ENCODE results near the gene CHST1.

CHST1 gene

DNA sequence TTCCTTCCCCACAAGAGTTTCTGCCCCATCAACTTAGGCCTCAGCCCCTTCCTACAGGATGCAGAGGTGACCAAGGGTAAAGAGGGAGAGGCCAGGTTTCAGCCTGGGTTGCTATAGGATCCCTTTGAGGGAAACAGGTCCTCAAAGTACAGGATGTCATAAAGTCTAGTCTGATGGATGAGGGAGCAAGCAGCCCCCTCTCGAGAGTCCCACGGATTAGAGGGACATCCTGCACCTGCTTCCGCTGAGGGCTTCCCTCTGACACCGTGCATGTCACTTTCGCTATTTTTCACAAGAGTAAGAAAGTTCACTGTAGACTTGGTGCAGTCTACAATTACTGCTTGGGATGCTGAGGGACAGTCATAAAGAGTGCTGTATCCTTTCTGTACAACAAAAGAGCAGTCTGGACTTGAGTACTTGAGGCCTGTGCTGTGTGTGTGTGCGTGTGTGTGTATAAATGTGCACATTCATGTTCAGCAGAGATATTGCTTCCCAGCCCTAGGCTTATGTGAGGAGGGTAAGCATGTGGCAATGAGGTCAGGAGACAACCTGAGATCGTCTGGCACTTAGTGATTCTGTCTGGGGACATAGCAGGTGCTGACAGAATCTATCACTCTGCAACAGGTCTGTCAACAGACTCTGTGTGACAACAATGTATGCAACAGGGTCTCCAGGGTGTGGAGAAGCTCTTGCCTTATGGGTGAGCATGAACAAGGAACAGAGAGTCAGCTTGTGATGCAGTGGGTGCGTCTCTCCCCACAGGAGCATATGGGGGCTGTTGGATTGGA, 18.0 kb upstream of the CHST1 start:
- Mint-ChIP-seq H3K4me3 (no peak overlapping the region), H3K9me3 (no peaks in the 10 kb centered on the region), H3K27me3 (peaks cover 14% of the 10 kb centered on the region), H3K4me1 (ENCODE audit: low read depth) (no peaks in the 10 kb centered on the region), H3K36me3 (ENCODE audit: low read depth) (no peaks in the 10 kb centered on the region), H3K27ac (no peak overlapping the region)

DNA sequence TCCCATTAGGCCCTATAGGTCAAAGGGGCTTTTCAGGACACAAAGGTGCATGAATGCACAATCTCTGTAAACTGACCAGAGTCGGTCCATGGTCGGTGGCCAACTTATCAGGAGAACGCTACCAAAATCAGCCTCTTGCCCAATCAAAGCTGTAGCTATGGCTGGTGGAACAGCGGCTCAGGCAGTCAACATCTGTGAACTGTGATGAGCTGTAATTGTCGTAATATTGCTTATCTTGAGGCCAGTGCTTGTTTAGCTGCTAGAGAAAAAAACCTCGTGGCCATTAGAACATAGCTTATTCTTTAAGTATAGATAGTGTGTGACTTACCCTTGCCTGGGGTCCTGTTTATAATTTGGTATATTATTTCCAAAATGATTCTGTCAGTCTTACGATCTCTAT, 14.4 kb upstream of the CHST1 start:
- no peaks in the 10 kb centered on the region for H3K4me1 Mint-ChIP-seq (ENCODE audit: low read depth)
- H3K4me3 Mint-ChIP-seq = no peak overlapping the region
- no peak overlapping the region for H3K27ac Mint-ChIP-seq
- no peaks in the 10 kb centered on the region for H3K9me3 Mint-ChIP-seq
- no peaks in the 10 kb centered on the region for H3K36me3 Mint-ChIP-seq (ENCODE audit: low read depth)
- peaks cover 3% of the 10 kb centered on the region for H3K27me3 Mint-ChIP-seq

DNA sequence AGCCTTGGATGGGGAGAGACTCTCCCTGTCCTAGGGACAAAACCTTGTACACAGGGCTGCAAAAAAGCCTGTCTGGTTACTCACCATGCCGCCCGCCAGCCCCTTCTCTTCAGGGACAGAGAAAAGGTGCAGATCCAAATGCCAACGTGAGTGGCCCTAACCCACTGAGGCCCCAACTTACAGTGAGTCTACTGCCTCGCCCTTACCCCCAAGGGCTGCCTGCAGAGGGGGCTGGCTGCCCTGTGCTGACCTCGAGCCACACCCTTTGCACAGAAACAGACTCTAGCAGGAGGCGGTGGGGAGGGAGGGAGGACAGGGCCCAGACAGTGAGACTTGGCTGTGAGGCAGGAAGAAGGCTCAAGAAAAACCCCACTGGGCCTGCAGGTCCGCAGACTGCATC, 13.6 kb upstream of the CHST1 start:
- Mint-ChIP-seq H3K27me3 (peaks cover 3% of the 10 kb centered on the region), H3K9me3 (no peaks in the 10 kb centered on the region), H3K36me3 (ENCODE audit: low read depth) (no peaks in the 10 kb centered on the region), H3K4me3 (no peak overlapping the region), H3K27ac (no peak overlapping the region), H3K4me1 (ENCODE audit: low read depth) (no peaks in the 10 kb centered on the region)

DNA sequence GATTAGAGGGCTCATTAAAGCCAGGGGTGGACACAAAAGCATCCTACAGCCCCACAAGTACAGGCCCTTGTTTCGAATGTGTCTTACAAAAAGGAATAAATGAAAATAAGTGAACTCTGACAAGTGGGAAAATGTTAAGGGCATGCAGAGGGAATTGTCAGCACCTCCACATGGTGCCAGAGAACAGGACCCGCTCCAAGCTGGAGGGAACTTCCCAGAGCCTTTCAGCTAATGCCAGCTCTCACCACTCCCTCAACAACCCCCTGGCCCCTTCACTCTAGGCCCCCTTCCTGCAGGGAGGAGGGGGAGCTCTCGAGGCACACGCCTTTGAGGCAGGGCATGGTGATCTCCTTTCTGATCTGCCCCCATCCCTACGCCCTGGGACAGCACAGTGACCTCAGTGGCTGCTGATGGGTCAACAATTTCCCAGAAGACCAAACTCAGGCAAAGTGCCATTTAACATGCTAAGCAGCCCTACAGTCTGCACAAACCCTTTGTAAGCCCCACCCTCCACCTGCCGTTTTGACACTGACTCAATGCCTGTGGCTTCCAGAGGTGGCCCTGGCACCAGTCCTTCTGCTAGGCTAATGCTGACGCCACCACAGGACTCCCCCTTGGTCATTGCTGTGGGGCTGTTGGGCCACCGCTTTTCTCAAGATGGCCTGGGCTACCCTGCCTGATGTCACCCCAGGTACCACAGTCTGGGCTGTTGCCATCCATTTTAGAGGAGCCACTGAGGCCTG, 12.5 kb upstream of the CHST1 start:
- Mint-ChIP-seq H3K4me1 (ENCODE audit: low read depth) (no peaks in the 10 kb centered on the region), H3K36me3 (ENCODE audit: low read depth) (no peaks in the 10 kb centered on the region), H3K4me3 (no peak overlapping the region), H3K27me3 (peaks cover 3% of the 10 kb centered on the region), H3K27ac (no peak overlapping the region), H3K9me3 (no peaks in the 10 kb centered on the region)

DNA sequence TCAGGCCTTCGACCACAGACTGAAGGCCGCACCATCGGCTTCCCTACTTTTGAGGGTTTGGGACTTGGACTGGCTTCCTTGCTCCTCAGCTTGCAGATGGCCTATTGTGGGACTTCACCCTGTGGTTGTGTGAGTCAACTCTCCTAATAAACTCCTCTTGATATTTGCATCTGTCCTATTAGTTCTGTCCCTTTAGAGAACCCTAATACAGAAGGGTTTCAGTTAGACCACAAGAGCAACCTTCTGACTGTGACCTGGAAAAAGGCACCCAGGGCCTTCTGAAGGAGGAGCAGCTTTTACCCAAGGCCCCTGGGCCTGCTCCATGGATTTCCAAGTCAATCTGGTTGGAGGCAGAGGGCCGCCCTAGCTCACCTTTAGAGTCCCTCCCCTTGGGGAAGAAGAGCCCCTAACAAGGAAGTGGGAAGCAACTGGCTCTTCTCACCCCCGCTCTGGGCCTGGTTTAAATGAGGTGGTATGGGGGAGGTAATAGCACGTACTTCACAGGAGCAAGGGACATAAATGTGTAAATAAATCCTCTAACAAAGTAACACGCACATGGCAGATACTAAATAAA, 11.2 kb upstream of the CHST1 start:
- no peaks in the 10 kb centered on the region for H3K36me3 Mint-ChIP-seq (ENCODE audit: low read depth)
- peaks cover 3% of the 10 kb centered on the region for H3K27me3 Mint-ChIP-seq
- no peak overlapping the region for H3K27ac Mint-ChIP-seq
- H3K4me3 Mint-ChIP-seq = no peak overlapping the region
- no peaks in the 10 kb centered on the region for H3K9me3 Mint-ChIP-seq
- H3K4me1 Mint-ChIP-seq (ENCODE audit: low read depth) = no peaks in the 10 kb centered on the region

DNA sequence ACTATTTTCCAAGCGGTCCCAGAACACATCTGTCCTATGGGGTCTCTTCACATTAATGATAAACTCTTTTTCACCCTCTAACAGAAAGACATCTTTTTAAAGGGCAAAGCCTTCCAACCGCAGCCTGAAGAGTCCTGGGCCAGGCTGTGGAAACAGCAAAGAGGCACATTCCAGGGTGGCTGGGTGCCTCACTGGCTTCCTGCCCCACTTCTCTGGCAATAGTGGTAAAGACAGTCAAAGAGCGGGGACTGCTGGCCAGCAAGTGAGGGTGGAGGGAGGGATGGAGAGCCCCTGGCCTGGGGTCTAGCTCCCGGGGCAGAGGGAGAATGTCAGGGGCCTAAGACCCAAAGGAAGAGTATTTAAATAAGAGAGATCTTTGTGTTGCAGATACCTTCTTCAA, 10.2 kb upstream of the CHST1 start:
- Mint-ChIP-seq H3K27ac (no peak overlapping the region), H3K4me3 (no peak overlapping the region), H3K9me3 (no peaks in the 10 kb centered on the region), H3K4me1 (ENCODE audit: low read depth) (no peaks in the 10 kb centered on the region), H3K27me3 (peaks cover 3% of the 10 kb centered on the region), H3K36me3 (ENCODE audit: low read depth) (no peaks in the 10 kb centered on the region)

DNA sequence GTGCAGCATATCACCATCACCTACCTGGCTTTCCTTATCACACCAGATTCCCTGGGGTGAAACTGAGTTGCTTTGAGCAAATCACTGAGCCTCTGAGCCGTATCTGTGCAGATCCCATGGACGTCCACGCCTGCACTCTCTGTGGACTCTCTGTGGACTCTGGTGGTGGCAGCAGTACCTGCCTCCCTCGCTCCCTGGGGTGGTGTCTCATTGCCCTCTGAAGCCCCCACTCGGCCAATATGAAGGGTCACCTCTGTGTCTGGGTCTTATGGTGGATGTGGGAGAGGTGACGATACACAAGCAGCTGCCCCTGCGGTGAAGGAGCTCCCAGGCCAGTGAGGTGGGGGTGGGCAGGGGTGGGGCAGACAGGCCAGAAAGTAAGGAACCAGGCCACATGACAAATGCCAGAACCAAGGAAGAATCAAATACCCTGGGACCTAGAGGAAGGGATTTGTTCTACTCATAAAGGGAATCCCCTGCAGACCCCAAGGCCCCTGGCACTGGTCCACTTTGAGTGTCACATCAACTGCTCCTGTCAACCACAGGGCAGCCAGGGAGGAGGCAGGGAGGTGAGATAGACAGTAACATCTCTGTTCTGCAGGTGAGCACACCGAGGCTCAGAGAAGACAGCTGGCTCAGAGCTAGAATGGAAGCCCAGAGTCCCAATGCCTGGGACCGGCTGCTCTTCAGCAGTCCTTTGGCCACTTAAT, 9.2 kb upstream of the CHST1 start:
- H3K27me3 Mint-ChIP-seq = peaks cover 3% of the 10 kb centered on the region
- H3K9me3 Mint-ChIP-seq = no peaks in the 10 kb centered on the region
- no peaks in the 10 kb centered on the region for H3K4me1 Mint-ChIP-seq (ENCODE audit: low read depth)
- no peak overlapping the region for H3K4me3 Mint-ChIP-seq
- H3K27ac Mint-ChIP-seq = no peak overlapping the region
- no peaks in the 10 kb centered on the region for H3K36me3 Mint-ChIP-seq (ENCODE audit: low read depth)

DNA sequence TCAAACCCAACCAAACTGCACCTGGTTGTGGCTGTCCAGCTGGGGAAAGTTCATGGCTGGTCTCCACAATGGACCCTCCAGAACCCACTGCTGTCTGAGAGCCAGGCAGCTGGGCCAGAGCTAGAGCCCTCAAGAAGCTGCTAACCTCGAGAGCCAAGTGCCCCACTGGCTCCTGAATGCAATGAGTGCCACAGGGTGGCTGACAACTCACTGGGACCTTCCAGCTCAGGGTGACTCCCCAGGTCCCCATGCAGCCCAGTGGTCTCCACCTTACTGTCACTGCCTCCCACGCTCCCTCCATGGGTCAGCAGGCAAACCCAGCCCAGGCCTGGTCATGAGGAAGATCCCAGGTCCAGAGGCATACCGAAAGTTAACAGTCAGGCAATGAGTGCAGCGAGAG, 8.0 kb upstream of the CHST1 start:
- peaks cover 14% of the 10 kb centered on the region for H3K27me3 Mint-ChIP-seq

DNA sequence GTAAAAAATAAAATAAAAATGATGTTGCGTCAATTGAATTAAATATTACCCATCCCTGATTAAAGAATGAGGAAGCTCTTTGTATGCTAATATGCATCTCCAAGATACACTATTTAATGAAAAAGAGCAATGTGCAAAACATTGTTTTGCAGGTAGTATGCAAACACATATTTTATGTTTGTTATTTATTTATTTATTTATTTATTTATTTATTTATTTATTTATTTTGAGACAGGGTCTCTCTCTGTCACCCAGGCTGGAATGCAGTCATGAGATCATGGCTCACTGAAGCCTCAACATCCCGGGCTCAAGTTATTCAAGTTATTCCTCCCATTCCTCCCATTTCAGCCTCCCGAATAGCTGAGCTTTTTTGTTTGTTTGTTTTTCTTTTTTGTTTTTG, 7.2 kb upstream of the CHST1 start:
- H3K4me1 Mint-ChIP-seq (ENCODE audit: low read depth) = no peaks in the 10 kb centered on the region
- no peaks in the 10 kb centered on the region for H3K36me3 Mint-ChIP-seq (ENCODE audit: low read depth)
- no peaks in the 10 kb centered on the region for H3K9me3 Mint-ChIP-seq
- no peak overlapping the region for H3K4me3 Mint-ChIP-seq
- H3K27me3 Mint-ChIP-seq = peaks cover 22% of the 10 kb centered on the region
- no peak overlapping the region for H3K27ac Mint-ChIP-seq

More for the DNA sequence above, 8.0 kb upstream of the CHST1 start:
- no peaks in the 10 kb centered on the region for H3K4me1 Mint-ChIP-seq (ENCODE audit: low read depth)
- no peaks in the 10 kb centered on the region for H3K36me3 Mint-ChIP-seq (ENCODE audit: low read depth)
- no peak overlapping the region for H3K27ac Mint-ChIP-seq
- no peaks in the 10 kb centered on the region for H3K9me3 Mint-ChIP-seq
- H3K4me3 Mint-ChIP-seq = no peak overlapping the region

DNA sequence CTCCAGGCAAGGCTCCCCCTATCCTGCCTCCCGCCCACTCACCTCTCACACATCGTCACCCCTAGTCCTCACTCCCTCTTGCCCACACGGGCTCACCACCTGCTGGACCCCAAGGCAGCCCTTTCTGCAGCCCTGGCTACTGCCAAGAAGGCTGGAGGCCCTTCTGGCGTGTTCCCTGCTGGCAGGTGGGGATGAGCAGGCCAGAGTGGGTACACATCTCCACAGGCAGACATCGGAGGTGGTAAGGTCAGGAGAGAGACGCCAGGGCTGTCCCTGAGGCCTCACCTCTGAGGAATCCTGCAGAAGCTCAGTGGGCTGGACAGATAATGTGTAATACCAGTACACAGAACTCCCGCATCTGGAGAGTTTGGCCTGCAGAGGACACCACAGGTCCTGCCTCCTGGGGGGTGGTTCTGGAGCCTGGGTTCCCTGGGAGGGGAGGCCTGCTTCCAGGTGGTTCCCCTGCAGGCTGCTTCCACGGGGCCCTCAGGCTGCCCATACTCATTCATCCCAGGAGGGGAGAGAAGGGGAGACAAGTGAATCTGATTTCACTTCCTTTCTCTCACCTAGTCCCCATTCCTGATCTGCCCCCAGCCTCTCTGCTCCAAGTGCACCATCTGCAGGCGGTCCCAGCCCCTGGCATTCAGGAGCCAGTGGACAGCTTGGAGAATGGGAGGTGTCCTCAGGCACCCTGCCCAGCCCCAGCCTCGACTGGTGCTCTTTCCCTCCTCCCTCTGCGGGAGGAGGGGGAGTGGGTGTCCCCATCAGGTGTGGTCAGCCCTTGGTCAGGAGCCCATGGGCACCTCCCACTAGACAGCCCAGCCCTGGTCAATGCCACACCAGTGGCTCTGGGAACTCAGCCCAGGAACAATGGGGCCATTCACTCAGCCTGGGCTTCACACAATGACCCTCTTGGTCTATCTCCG, 6.1 kb upstream of the CHST1 start:
- H3K36me3 Mint-ChIP-seq (ENCODE audit: low read depth) = no peaks in the 10 kb centered on the region
- H3K9me3 Mint-ChIP-seq = no peaks in the 10 kb centered on the region
- H3K27me3 Mint-ChIP-seq = peaks cover 30% of the 10 kb centered on the region
- no peak overlapping the region for H3K4me3 Mint-ChIP-seq
- no peaks in the 10 kb centered on the region for H3K4me1 Mint-ChIP-seq (ENCODE audit: low read depth)
- H3K27ac Mint-ChIP-seq = no peak overlapping the region

DNA sequence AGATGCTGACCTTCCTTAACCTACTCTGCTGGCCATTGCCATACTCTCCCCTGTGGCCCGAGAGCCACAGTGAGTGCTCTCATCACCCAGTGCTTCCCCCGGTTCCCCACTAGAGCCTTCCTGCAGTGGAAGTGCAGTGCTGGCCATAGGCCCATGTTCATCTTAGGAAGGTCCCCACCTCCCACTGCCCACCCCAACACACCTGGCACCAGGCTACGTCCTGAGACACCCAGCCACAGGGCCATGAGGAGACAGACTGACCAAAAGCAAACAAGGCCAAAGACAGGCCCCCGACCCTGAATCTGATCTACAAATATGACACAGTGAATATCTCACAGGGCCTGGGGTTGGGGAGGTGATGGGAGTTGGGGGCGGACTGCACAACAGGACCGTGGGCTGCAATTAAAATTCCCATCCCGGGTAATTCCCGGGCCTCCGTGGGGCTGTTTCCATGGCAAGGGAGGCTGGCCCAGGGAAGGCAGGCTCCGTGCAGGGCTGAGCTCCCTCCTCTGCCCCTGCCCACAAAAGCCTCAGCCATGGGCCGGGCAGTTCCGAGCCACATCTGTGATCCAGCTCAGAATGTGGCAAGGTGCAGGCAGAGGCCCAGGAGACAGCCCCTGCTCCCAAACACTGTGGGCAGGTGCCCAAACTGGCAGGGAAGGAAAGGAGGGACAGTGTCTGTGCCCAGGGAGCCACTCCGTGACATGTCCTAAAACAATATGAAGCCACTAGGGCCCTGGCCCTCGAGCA, 5.1 kb upstream of the CHST1 start:
- H3K4me1 Mint-ChIP-seq (ENCODE audit: low read depth) = peaks cover 2% of the 10 kb centered on the region
- H3K36me3 Mint-ChIP-seq (ENCODE audit: low read depth) = no peaks in the 10 kb centered on the region
- H3K27me3 Mint-ChIP-seq = peaks cover 38% of the 10 kb centered on the region
- H3K27ac Mint-ChIP-seq = no peak overlapping the region
- no peak overlapping the region for H3K4me3 Mint-ChIP-seq
- no peaks in the 10 kb centered on the region for H3K9me3 Mint-ChIP-seq

DNA sequence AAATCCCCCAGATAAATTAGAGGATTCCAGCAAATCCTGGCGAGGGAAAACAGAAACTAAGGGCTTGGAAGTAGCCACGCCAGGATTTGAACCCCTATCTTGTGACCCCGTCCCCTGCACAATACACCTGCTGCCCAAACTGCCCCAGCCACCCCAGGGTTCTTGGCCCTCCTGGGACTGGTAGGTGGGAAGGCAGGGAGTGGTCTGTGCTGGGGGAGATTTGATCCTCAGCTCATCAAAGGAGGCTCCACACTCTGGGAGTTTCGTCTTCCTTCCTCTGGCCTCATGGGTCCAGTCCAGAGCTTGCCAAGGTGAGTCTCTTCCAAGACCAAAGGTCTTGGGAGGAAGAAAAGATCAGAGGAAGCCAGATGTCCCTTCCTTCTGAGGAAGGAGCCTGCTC, 4.5 kb upstream of the CHST1 start:
- no peak overlapping the region for H3K4me3 Mint-ChIP-seq
- H3K4me1 Mint-ChIP-seq (ENCODE audit: low read depth) = peaks cover 2% of the 10 kb centered on the region
- peaks cover 38% of the 10 kb centered on the region for H3K27me3 Mint-ChIP-seq
- no peaks in the 10 kb centered on the region for H3K9me3 Mint-ChIP-seq
- H3K27ac Mint-ChIP-seq = no peak overlapping the region
- H3K36me3 Mint-ChIP-seq (ENCODE audit: low read depth) = no peaks in the 10 kb centered on the region

DNA sequence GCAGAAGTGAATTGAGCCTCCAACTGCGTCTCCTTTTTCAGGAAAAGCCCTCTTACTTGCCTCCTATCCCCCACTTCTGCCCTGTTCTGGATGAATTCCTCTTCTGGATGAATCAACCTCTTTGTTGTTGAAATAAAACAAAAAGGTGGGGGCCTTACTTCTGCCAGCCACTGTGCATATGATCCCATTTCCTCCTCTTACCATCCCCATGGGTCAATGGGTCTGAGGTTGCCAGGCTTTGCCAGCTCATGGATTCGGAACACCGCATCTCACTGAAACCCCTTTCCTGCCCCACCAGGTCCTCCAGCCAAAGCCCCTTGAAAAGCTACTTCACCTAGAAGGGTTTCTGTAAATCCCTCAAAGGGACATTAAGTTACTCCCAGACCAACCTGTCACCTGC, 3.7 kb upstream of the CHST1 start:
- Mint-ChIP-seq H3K36me3 (ENCODE audit: low read depth) (no peaks in the 10 kb centered on the region), H3K27ac (no peak overlapping the region), H3K27me3 (peaks cover 38% of the 10 kb centered on the region)

More for the DNA sequence above, 3.7 kb upstream of the CHST1 start:
- Mint-ChIP-seq H3K4me3 (no peak overlapping the region), H3K9me3 (no peaks in the 10 kb centered on the region), H3K4me1 (ENCODE audit: low read depth) (peaks cover 2% of the 10 kb centered on the region)

Data from stimulated activated naive CD8-positive, alpha-beta T cell treated with anti-CD3 and anti-CD28 coated beads, Interleukin-15, Interleukin-2, amounts not matched to agents 100 ng/mL and 50 ng/mL, for 24 hours (primary cell).